D721Med (cell line): ENCODE measurements around the gene CDK5RAP2.

Experiments used
- DNase-seq: peaks from one replicate; pipeline ENCODE4 v3.0.0; 2011; ENCODE audit warnings: low spot score; ENCODE audit not compliant: insufficient read length
- FAIRE-seq: peaks from 2 replicates; lab custom pipeline; 2011; peaks lifted over from hg19 to GRCh38; lab: Jason Lieb, UNC
- TF ChIP-seq, protein P1 (sequence below): IDR thresholded peaks from 2 replicates; pipeline ENCODE4 v1.5.1; 2012; ENCODE audit warnings: mild to moderate bottlenecking, control low read depth; ENCODE audit not compliant: insufficient read depth; ENCODE audit errors: missing control alignments

CDK5RAP2 gene

GRCh38 chr9:120360046-120360445 lies 219.9 kb downstream of the CDK5RAP2 start:
- TF ChIP-seq, protein P1, sequence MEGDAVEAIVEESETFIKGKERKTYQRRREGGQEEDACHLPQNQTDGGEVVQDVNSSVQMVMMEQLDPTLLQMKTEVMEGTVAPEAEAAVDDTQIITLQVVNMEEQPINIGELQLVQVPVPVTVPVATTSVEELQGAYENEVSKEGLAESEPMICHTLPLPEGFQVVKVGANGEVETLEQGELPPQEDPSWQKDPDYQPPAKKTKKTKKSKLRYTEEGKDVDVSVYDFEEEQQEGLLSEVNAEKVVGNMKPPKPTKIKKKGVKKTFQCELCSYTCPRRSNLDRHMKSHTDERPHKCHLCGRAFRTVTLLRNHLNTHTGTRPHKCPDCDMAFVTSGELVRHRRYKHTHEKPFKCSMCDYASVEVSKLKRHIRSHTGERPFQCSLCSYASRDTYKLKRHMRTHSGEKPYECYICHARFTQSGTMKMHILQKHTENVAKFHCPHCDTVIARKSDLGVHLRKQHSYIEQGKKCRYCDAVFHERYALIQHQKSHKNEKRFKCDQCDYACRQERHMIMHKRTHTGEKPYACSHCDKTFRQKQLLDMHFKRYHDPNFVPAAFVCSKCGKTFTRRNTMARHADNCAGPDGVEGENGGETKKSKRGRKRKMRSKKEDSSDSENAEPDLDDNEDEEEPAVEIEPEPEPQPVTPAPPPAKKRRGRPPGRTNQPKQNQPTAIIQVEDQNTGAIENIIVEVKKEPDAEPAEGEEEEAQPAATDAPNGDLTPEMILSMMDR, result no peak
- FAIRE-seq (no peak), DNase-seq (no peak)

DNA sequence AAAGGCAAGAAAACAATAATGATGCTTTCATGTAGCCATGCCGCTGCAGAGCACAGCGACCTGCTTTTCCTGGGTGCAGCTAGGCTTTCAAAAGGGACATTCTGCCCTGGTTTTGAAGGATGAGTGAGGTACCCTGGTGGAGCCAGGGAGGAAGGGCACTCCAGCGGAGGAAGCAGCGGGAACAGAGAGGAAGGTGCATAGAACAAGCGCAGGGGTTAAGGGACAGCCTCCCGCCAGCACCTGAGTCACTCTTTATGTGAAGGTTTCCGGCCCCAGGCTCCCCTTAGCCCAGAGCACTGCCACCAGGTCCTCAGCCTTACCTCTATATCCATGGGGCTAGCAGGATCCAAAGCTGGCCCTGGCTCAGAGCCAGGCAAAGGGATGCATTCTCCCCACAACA lies 221.1 kb downstream of the CDK5RAP2 start:
- no peak for FAIRE-seq
- no peak for DNase-seq
- TF ChIP-seq, protein P1, result no peak

- DNase-seq (no peak), FAIRE-seq (no peak)
- TF ChIP-seq, protein P1, result no peak
These were observed 226.5 kb downstream of the CDK5RAP2 start for GRCh38 chr9:120353506-120353905.

DNA sequence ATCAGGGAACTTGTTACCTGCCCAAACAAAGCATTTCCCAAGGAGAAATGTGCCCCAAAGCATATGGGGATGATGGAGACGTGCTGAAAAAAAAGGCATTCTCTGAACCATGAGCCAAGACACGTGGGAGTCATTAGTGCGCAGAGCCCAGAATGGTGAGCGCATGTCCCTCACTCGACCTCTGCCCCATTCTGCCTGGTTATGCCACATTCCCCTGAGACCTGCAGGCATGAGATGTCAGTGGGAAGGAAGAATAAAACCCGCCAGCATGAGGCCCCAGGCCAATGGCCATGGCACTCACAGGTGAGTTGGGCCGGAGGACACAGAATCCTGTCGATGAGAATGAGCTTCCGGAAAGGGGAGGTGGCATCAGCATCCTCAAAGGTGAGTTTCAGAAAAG lies 228.9 kb downstream of the CDK5RAP2 start:
- DNase-seq (no peak), FAIRE-seq (no peak)
- TF ChIP-seq, protein P1, result no peak

DNA sequence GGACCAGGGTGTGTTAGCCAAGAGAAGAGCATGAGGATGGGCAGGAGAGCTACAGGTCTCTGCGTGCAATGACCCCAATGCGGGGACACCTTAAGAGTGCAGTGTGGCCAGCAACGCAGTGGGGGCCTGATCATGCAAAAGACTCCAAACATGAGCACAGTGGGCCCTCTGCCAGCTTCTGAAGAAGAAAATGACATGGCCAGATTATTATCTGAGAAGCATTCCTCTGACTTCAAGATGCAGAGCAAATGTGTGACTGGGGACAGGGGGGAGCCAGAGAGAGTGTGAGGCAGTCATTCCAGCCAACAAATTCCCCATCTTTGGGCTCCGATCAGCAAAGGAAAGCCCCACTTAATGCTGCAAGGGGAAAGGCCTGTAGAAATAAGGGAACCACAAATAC lies 229.4 kb downstream of the CDK5RAP2 start:
- DNase-seq (no peak), FAIRE-seq (no peak)
- TF ChIP-seq, protein P1, result no peak

- TF ChIP-seq, protein P1, result peak; percentile 61
- no peak for FAIRE-seq
- DNase-seq, result peak; percentile 57
These were observed 231.0 kb downstream of the CDK5RAP2 start for GRCh38 chr9:120348951-120349429.

GRCh38 chr9:120345379-120345778 lies 234.6 kb downstream of the CDK5RAP2 start:
- FAIRE-seq (no peak), DNase-seq (no peak)
- TF ChIP-seq, protein P1, result no peak
